A549 (cell line): ENCODE data around the gene SLCO2A1.

Experiments used
- CBX8 ChIP-seq: fragments of 200-600 bp; sonication (generic); IDR thresholded peaks from 2 replicates; pipeline ENCODE4 v1.6.1; 2016
- CHD2 ChIP-seq: fragments of 150-350 bp; IDR thresholded peaks from 2 replicates; pipeline ENCODE4 v1.6.1; 2014; ENCODE audit warnings: low read length; ENCODE audit not compliant: partially characterized antibody
- ESRRA ChIP-seq: fragments of 150-350 bp; IDR thresholded peaks from 2 replicates; pipeline ENCODE4 v1.6.1; 2014; ENCODE audit warnings: mild to moderate bottlenecking, low read length, borderline replicate concordance
- GATA3 ChIP-seq: IDR thresholded peaks from 2 replicates; pipeline ENCODE4 v1.6.1; 2012; ENCODE audit warnings: borderline replicate concordance
- HDAC2 ChIP-seq: fragments of 200-600 bp; sonication (generic); IDR thresholded peaks from 2 replicates; pipeline ENCODE4 v1.6.1; 2016
- JUNB ChIP-seq: fragments of >200 bp; sonication (Bioruptor Twin); formaldehyde crosslinking; IDR thresholded peaks from 2 replicates; pipeline ENCODE4 v1.6.1; 2016
- MAZ ChIP-seq: fragments of 150-350 bp; IDR thresholded peaks from 2 replicates; pipeline ENCODE4 v1.6.1; 2014; ENCODE audit warnings: antibody characterized with exemption, low read depth, low read length, borderline replicate concordance
- NFE2L2 ChIP-seq: fragments of 150-350 bp; conservative IDR thresholded peaks from 2 replicates; pipeline ENCODE4 v1.6.1; 2014; ENCODE audit warnings: low read length
- POLR2A ChIP-seq: IDR thresholded peaks from 2 replicates; pipeline ENCODE4 v1.6.1; 2012; ENCODE audit warnings: mild to moderate bottlenecking, low read length
- RAD21 ChIP-seq, 2 experiments: fragments of >200 bp in 1 of 2; sonication (Bioruptor Twin) in 1 of 2; formaldehyde crosslinking in 1 of 2; IDR thresholded peaks in 1 of 2; conservative IDR thresholded peaks in 1 of 2; 2 replicates in 1 of 2; 3 replicates in 1 of 2; pipeline ENCODE4 v1.6.1; 2012 to 2018; ENCODE audit warnings: inconsistent platforms in 1 of 2
- SMC3 ChIP-seq: fragments of >200 bp; sonication (Bioruptor Twin); formaldehyde crosslinking; IDR thresholded peaks from 3 replicates; pipeline ENCODE4 v1.6.1; 2018; ENCODE audit warnings: inconsistent platforms
- SREBF2 ChIP-seq: fragments of 450-650 bp; IDR thresholded peaks from 2 replicates; pipeline ENCODE4 v1.6.1; 2014; ENCODE audit warnings: mild to moderate bottlenecking, moderate library complexity
- TF ChIP-seq, protein P1 (sequence below): fragments of >200 bp; sonication (Bioruptor Twin); formaldehyde crosslinking; IDR thresholded peaks from 3 replicates; pipeline ENCODE4 v1.5.1; 2016

GRCh38 chr3:134076851-134077250, 47.1 kb upstream of the SLCO2A1 start:
- no peak for TF ChIP-seq SMC3
- TF ChIP-seq, protein P1, sequence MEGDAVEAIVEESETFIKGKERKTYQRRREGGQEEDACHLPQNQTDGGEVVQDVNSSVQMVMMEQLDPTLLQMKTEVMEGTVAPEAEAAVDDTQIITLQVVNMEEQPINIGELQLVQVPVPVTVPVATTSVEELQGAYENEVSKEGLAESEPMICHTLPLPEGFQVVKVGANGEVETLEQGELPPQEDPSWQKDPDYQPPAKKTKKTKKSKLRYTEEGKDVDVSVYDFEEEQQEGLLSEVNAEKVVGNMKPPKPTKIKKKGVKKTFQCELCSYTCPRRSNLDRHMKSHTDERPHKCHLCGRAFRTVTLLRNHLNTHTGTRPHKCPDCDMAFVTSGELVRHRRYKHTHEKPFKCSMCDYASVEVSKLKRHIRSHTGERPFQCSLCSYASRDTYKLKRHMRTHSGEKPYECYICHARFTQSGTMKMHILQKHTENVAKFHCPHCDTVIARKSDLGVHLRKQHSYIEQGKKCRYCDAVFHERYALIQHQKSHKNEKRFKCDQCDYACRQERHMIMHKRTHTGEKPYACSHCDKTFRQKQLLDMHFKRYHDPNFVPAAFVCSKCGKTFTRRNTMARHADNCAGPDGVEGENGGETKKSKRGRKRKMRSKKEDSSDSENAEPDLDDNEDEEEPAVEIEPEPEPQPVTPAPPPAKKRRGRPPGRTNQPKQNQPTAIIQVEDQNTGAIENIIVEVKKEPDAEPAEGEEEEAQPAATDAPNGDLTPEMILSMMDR: no peak
- no peak for TF ChIP-seq POLR2A
- TF ChIP-seq RAD21 (conservative IDR thresholded peaks at IDR 0.05 in 1 of 2, IDR thresholded peaks at IDR 0.05 in 1 of 2): no peak
- TF ChIP-seq ESRRA: no peak
- TF ChIP-seq CBX8: no peak
- TF ChIP-seq NFE2L2: no peak
- no peak for TF ChIP-seq MAZ
- no peak for TF ChIP-seq SREBF2
- TF ChIP-seq JUNB: no peak
- TF ChIP-seq CHD2: no peak
- TF ChIP-seq GATA3: no peak
- no peak for TF ChIP-seq HDAC2
